NOMO-1 treated with dmso at 0.1 percent for 144 hours (cell line): ENCODE data around the gene OXT.
"Not testable (repeated sequence)": the region's sequence is repeated elsewhere in the genome, so short reads cannot be mapped to it uniquely, and the experiment has no call there.

Experiments
- DNase-seq: peaks from one replicate; lab custom pipeline; 2025; ENCODE audit not compliant: unreplicated experiment; lab: John Stamatoyannopoulos, UW

OXT gene

DNA sequence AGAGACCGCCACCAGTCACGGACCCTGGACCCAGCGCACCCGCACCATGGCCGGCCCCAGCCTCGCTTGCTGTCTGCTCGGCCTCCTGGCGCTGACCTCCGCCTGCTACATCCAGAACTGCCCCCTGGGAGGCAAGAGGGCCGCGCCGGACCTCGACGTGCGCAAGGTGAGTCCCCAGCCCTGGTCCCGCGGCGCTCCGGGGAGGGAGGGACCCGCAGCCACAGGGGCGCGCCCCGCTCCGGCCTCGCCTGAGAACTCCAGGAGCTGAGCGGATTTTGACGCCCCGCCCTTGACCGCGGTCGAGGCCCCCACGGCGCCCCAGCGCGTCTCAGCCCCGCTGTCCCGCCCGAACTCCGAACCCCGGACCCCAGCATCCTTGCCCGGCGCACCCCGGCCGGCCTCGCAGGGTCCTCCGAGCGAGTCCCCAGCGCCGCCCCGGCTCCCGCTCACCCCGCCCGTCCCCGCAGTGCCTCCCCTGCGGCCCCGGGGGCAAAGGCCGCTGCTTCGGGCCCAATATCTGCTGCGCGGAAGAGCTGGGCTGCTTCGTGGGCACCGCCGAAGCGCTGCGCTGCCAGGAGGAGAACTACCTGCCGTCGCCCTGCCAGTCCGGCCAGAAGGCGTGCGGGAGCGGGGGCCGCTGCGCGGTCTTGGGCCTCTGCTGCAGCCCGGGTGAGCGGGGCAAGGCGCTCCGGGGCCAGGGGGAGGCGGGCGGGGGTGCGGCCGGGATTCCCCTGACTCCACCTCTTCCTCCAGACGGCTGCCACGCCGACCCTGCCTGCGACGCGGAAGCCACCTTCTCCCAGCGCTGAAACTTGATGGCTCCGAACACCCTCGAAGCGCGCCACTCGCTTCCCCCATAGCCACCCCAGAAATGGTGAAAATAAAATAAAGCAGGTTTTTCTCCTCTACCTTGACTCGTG lies at the start of gene OXT:
OXT (plus strand) TSS at position 11 of the 920 bp plus-strand sequence; CDS start at position 47, 36 bp downstream.
- no peak for DNase-seq

DNA sequence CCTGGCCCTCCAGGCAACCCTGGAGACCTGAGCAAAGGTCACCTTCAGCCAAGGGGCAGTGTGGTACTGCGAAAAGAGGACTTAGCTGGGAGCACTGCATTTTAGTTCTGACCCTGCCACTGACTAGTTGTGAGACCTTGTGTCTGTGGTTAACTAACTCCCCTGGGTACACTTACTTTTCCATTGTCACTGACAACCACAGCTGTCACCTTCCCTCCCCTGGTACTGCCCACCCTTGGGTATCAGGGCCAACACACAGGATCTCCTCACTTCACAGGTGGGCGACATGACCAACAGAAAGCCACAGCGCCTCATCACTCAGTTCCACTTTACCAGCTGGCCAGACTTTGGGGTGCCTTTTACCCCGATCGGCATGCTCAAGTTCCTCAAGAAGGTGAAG lies 49.6 kb upstream of the OXT start:
- DNase-seq = no peak

DNA sequence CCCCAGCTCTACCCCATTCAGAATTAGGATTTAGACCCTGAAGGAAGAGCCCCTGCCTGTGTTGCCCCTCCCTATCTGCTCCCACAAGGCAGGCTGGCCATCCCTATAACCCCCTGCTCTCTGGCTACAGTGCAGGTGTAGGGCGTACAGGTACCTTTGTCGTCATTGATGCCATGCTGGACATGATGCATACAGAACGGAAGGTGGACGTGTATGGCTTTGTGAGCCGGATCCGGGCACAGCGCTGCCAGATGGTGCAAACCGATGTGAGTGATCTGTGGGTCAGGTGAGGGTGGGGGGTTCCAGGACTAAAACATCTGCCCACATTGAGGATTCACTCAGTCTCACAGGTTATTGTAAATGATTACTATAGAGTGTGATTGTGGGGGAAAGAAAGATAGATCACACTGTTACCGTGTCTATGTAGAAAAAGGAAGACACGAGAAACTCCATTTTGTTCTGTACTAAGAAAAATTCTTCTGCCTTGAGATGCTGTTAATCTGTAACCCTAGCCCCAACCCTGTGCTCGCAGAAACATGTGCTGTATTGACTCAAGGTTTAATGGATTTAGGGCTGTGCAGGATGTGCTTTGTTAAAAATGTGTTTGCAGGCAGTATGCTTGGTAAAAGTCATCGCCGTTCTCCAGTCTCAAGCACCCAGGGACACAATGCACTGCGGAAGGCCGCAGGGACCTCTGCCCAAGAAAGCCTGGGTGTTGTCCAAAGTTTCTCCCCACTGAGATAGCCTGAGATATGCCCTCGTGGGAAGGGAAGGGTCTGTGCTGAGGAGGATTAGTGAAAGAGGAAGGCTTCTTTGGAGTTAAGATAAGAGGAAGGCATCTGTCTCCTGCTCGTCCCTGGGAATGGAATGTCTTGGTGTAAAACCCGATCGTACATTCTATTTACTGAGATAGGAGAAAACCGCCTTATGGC lies 48.6 kb upstream of the OXT start:
- DNase-seq = not testable (repeated sequence)

DNA sequence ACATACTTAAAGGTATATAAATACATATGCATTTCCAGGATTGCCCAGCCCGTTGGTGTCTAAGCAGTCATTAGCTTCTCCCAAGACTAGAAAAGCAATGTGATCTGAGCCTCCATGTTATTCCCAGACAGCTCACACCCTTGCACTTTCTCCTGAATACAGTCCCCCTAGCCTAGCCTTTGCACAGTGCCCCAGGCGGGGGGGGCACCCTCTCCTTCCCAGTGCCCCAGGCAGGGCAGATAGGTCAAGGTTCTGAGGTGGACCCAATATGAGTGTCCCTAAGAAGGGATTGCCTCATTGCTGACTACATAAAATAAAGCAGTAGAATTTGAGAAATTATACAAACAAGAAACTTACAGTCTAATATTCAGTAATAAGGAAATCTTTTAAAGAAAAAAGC lies 43.4 kb upstream of the OXT start:
- DNase-seq = no peak

DNA sequence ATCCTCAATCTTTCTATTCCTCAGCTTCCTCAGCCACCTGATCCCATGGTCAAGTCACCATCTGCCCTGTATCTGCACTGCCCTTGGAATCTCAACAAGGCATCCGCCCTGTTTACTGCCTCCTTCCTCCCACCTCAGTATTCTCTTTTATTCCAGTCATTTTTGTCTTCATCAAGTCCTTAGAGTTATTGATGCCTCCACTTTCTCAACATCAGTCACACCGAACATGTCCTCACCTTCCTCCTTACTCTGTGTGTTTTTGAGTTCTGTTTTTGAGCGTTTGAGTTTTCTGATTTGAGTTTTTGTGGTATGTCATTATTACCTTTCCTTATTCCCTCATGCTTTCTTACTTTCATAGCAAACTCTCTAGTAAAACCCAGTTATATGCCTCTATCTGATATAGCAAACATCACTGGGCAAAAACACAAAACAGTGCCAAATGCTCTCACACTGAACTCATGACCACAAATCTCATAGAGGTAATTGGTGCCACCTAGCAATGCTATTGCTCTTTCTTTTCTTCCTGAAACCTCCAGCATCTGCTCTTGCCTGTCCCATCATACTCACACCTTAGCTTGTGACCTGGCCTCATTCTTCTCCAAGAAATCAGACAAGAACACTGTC lies 39.8 kb upstream of the OXT start:
- DNase-seq = no peak

DNA sequence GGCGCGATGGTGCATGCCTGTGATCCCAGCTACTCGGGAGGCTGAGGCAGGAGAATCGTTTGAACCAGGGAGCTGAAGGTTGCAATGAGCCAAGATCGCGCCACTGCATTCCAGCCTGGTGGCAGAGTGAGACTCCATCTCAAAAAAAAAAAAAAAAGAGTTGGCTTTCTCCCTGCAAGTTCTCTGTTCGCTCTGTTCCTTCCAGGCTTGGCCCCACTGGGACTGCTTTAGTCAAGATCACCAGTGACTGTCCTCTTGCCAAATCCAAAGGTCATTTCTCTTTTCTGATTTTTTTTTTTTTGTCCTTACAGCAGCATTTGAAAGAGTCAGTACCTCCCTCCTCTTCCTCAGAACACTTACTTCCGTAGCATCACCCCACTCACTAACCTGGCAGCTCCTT lies 38.8 kb upstream of the OXT start:
- no peak for DNase-seq

DNA sequence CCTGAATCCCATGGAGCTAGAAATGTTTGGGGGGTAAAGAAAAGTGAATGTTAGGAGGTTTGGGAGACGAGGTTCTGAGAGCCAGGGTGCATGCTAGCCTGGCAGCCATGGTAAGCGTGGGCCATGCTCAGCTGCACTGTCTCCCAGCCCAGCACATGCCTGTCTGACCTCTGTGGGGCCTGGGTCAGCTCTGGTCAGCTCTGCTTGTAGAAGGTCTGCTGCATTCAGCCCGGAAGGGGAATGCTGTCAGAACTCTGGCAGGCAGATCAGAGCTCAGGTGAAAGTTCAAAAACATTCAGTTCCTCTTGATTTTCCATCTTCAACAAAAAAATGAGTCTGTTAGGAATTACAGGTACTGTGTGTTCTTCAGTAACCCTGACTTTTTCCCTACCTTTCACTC lies 33.8 kb upstream of the OXT start:
- no peak for DNase-seq

DNA sequence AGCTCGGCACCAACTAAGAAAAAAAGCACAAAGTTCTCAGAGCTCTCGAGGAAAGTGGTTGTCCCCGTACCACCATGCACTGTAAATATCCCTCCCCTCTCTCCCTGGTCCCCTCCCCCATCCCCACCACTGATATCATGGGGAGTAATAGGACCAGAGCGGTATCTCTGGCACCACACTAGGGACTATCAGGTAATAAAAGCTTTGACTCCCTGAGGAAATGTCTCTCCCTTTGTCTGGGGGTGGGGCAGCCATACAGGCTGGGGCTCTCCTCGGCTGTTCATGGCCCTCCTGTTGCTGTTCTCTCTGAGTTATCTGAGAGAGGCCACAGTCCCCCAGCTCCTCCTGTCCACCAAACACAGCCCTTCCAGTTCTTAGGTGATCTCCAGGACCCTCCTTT lies 33.0 kb upstream of the OXT start:
- no peak for DNase-seq

DNA sequence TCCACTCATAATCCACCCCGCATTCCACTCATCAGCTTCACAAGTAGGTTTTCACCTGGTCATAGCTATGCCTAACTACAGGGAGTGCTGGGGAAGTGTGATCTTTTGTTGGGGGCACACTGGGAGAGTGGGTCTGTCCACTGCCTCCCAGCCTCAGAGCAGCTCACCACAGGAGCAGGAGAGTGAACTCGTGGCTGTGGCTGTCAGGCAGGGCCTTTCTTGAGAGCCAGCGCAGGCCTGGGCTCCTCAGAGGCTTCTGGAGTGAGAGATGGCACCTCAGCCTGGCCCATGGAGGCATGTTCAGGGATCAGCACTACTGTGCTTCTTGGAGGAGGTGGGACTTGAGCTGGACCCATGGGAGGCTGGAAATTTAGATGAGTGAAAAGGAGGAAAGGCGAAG lies 32.0 kb upstream of the OXT start:
- DNase-seq = no peak

DNA sequence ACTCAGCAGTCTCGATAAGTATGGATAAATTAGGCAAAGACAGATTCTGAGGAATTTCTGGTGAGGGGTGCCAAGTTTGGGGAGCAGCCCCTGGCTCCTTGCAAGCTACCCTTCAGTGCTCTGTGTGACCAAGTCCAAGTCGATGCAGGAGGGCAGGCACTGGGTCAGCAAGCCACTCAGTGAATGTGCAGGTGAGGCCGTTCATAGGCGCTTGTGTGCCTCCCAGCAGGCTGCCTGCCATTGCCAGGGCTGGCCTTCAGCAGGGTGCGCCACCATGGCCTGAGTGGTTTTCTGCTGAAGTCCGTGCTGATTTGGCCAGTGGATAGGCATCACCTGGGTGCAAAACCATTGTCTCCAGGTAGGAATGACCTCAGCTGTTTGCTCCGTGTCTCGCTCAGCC lies 31.3 kb upstream of the OXT start:
- DNase-seq = no peak

DNA sequence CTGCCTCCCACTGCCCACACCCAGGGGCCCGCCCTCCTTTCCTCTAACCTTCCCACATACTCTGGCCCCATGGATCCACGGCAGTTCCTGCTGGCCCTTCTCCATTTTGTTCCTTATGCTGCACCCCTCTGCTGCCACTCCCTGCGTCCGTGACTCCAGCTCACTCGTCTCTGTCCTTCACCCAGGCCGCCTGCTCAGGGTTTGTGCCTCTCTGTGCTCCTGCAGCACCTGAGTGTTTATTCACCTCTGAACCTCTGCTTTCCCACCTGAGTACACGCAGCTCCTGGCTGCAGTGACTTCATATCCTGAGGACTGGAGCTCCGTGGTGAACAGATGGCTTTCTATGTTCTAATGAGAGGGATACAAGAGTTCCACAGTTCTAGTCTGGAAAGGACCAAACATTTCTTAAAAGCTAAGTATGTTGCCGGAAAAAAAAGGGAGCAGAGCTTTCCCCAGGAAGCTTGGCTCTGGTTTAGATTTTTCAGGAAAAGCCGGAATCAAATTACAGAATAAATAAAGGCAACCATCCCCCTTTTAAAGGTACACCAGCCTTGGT lies 29.5 kb upstream of the OXT start:
- no peak for DNase-seq

DNA sequence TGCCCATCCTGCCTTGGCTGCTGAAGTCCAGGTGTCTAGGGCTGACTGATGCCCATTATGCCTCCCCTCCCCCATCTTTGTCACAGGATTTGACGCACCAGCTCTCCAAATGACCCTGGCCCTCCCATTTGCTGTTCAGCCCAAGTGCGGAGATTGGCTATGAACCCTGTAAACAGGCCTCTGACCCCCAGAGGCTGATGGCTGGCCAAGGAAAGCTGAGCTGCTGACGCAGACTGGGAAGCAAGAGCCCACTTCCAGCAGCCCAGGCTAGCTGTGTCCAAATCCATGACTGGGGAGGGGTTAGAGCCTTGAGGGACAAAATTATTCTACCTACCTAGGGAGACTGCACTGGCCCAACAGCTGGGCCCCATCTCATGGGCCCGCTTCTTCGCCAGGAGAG lies 28.8 kb upstream of the OXT start:
- DNase-seq = no peak

DNA sequence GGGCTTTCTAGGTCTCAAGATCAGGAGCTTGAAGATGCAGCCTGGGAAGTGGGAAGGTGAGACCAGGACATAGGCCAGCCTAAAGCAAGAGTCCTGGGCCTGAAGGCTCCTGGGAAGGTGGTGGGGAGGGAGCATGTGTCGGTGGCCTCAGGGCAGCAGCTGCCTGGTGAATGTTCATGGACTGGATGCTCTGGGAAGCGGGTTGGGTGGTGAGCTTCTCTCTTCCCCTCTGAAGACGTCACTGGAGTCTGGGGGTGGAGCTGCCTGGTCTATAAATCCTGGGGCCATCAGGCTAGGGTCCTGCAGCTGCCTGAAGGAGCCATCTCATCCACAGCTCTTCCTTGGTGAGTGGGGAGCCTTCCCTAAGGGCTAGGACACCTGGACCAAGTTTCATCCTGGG lies 28.1 kb upstream of the OXT start, which contains the start of gene GNRH2:
GNRH2 (plus strand) TSS at position 301 of the 400 bp plus-strand sequence. CDS start 793 bp downstream, outside the sequence.
- DNase-seq = no peak

DNA sequence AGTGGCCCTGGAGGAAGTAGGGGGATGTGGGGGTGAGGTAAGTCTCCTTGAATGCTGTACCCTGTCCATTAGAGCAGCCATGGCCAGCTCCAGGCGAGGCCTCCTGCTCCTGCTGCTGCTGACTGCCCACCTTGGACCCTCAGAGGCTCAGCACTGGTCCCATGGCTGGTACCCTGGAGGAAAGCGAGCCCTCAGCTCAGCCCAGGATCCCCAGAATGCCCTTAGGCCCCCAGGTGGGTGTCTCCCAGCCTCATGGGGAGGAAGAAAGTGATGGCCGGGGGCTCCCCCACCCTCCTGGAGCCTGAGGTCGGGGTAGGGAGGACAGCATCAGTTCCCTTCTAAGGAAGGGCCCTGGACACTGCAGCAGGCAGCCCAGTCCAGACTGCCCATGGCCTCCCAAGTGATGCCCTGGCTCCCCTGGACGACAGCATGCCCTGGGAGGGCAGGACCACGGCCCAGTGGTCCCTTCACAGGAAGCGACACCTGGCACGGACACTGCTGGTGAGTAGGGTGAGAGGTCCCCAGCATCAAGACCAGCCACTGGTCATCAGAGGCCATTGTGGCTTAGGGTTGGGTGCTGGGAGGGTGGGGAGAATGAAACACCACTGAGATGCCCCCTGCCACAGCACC lies 27.0 kb upstream of the OXT start:
- no peak for DNase-seq

DNA sequence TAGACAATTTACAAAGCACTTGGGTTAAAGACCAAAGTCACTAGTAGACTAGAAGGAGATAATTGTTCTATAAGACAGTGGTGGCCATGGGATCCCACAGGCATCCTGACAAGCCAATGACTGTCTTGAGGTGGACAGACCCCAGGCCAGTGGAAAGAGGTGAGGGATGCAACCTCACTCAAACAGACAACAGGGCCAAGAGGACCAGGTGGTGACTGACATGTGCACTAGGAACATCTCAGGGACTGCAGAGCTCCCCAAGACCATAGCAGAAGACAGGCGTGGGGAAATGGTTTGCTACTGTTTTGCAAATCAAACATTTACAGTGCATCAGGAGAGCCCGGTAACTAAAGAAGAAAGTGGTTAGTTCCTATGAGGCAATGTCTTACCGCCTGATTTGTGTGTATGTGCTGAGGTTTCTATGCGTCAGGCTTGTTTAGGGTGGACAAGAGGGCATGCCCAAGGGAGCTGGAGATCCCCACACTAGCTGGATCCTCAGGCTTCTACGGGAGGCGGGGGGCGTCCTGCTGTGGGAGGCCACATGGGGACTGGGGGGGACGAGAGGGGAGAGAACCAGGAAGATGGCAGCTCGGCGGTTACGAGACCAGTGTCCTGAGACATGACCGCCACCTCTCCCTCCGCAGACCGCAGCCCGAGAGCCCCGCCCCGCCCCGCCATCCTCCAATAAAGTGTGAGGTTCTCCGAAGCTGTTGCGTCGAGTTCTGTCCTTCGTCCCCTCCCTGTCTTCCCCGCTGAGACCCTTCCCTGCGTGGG lies 26.2 kb upstream of the OXT start:
- DNase-seq = peak; percentile 78

DNA sequence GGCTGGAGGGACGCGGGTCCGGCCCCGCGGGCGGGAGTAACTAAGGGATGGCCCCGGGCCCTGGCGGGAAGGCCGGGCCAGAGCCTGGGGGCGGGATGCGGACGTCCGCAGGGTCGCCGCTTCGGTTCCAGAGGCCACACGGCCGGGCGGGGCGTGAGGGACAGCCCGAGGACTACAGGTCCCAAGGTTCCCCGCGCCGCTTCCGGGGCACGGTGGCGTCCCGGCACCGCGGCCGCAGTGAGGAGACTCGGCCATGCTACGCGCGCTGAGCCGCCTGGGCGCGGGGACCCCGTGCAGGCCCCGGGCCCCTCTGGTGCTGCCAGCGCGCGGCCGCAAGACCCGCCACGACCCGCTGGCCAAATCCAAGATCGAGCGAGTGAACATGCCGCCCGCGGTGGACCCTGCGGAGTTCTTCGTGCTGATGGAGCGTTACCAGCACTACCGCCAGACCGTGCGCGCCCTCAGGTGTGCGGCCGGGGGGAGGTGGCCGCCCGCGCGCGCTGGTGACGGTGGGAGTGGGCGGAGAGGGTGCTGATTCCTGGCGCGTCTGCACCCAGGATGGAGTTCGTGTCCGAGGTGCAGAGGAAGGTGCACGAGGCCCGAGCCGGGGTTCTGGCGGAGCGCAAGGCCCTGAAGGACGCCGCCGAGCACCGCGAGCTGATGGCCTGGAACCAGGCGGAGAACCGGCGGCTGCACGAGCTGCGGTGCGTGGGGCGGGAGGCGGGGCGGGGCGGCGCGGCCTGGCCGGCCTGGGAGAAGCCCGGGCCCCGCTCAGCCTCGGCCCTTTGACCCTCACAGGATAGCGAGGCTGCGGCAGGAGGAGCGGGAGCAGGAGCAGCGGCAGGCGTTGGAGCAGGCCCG lies 25.4 kb upstream of the OXT start, which contains the start of gene MRPS26:
MRPS26 (plus strand) TSS at position 237 of the 861 bp plus-strand sequence; CDS start at position 254, 17 bp downstream.
- peak; percentile 78 for DNase-seq

DNA sequence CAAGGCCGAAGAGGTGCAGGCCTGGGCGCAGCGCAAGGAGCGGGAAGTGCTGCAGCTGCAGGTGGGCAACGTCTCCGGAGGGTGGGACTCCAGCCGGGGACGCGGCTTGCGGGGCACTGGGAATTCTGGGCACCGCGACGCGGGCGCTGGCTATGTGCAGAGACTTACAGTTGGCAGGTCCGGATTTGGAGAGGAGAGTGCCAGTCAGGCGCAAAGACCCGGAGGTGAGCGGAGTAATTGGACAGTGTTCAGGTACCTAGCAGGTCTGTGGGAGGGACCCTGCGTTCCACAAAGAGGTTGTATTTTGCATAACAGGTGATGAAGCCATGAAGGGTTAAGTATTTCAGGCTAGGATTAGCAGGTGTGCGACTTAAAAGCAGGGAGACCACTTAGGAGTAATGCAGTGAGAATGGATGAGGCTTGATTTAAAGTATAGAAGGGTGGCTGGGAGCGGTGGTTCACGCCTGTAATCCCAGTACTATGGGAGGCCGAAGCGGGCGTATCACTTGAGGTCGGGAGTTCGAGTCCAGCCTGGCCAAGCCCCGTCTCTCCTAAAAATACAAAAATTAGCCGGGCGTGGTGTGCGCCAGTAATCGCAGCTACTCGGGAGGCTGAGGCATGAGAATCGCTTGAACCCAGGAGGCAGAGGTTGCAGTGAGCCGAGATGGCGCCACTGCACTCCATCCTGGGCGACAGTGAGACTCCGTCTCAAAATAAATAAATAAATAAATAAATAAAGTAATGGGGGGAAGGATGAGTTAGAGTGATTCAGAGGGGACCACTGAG lies 24.6 kb upstream of the OXT start:
- DNase-seq = no peak
